Stimulated activated CD8-positive, alpha-beta memory T cell treated with anti-CD3 and anti-CD28 coated beads, Interleukin-7, amount 100 ng/mL, for 24 hours (primary cell): ENCODE results near the gene TXNDC2.

Source experiments
- DNase-seq: peaks from one replicate; pipeline ENCODE4 v3.0.0-alpha.2; 2020; ENCODE audit warnings: low read depth

TXNDC2 gene

GRCh38 chr18:9860682-9861081 is 25.1 kb upstream of the TXNDC2 start:
- no peak for DNase-seq

DNA sequence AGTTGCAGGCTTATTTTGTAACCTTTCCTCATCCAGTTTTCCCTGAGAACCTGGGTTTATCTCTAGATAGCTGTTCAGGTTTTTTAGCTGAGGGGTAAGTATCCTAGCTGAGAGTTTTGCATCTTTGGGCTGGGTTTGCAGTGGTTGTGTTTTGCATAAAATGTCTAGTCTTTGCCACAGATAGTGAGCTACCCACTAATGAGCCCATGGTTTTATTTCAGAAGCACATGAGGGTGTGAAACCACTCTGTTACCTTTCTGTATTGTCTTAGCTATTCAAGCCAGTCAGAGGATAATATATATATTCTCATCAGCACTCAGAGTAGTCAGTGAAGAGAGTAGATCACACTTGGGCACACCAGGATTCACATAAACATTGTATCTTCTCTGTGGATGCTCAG is 24.6 kb upstream of the TXNDC2 start:
- no peak for DNase-seq

DNA sequence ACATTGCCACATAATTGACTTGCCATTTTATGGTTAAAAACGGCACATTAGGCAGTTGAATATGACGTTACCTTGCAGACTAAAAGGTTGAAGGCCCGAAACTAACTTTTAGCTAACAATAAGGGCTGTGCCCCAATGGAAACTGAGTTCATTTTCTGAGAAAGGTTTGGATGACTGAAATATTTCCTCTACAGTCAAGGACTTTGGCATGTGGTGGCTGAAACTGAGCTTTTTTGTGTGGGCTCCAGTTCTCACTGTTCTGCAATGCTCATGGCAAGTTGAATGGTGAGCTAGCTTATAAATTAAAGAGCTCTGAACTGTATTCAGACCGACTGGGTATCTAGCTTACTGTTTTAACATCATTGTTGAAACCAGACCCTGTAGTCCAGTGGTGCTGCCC is 23.8 kb upstream of the TXNDC2 start:
- no peak for DNase-seq

- no peak for DNase-seq
Measured at GRCh38 chr18:9862686-9863085, 23.1 kb upstream of the TXNDC2 start.

- DNase-seq = no peak
Measured at GRCh38 chr18:9863282-9863681, 22.5 kb upstream of the TXNDC2 start.

GRCh38 chr18:9865764-9866490 is 19.8 kb upstream of the TXNDC2 start:
- no peak for DNase-seq

- DNase-seq = no peak
Measured at GRCh38 chr18:9866627-9867026, 19.1 kb upstream of the TXNDC2 start.

GRCh38 chr18:9867071-9867594 is 18.6 kb upstream of the TXNDC2 start:
- DNase-seq = no peak

DNA sequence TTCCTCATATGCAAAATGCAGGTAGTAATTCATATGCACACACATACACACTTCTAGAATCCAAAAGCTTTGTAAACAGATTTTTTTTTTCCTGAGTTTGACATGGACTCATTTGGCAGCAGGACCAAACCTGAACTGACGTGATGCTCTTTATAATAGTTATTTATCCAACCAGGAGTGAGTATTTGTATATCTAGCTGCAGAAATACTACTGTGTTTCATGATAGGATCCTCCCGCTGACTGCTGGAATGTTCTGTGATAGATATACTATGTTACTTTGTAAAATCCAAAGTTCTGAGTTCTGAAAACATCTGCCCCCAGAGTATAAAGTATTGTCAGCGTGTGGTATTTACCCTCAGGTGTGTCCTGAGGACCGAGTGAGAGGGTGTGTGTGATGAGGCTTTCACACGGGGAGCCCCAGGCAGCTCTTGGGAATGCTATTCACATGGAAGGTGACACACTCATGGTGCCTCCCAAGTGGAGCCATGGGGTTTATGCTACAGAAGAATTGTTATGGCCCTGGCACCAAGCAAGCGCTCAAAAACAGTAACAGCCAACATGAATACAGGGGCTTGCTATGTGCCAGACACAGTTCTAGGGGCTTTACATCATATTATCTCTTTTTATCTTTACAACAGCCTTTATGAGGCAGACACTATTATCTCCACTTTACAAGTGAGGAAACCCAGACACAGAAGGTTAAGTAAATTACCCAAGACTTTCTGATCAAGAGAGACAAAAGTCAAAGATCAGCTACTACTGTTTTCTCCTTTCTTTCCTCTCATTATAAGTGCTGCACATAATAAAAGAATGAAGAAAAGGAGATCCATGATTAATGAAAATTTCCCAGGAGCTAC is 16.7 kb upstream of the TXNDC2 start:
- DNase-seq = no peak

- no peak for DNase-seq
Measured at GRCh38 chr18:9869715-9870430, 15.9 kb upstream of the TXNDC2 start.

DNA sequence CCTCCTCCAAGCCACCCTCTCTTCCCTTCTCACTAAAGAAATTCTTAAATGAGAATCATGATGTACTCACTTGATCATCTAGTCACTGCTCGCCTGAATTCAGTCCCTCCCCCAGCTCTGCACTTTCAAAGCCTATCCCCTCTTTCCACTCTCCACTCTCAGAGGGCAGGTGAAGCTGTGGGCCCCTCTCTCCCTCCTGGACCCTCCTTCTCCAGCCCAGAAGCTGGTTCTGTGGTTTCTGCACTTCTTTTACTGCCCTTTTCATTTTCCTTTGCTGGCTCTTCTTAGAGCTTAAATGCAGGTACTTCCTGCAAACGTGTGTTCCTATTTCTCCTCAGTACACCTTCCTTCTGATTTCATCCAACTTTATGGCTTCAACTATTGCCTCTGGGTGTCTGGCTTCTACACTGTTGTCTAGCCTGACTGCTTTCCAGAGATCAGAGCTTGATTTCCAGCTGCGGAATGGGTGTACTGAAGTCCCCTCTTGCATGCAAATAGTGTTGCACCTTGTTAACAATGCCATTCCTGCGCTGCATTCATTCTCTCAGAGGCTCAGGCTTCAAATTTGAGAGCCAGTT is 15.3 kb upstream of the TXNDC2 start:
- no peak for DNase-seq

DNA sequence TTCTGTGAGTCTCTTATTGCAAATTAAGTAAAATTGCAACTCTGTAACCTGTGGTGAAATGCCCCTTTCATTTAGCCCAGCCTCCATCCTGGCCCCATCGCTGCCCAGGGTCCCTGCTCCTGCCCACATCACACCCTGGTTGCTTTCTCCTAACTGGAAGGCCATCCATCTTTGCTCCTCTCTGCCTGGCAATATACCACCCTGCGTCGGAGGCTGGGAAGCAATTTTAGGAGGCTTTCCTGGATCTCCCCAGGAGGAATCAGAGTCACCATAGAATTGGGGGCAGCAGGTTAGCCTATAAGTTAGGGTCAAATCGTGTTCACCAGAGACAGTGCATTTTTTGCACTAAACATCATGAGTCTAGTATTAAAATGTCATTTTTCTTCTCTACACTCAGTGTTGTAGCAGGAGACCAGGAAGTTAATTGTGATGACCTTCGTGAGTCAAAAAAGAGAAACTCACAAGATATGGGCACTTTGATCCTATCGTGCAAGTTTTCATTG is 14.5 kb upstream of the TXNDC2 start:
- DNase-seq = no peak

DNA sequence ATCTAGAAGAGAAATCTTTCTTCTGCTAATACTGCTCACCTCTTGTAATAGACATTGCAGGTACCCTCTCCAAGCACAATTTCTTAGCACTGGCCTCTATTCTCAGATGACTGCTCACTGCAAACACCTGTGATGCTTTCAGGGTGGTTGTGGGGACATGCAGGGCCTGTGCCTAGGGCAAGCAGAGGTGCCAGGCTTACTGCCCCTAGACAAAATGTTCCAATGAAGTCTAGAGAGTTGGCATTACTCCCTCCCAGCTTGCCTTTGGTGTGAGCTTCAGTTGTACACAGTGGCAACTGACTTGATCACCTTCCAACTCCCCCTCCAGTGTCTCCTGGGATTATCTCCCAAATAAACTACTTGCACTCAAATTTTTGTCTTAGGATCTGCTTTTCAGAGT is 12.9 kb upstream of the TXNDC2 start:
- no peak for DNase-seq

GRCh38 chr18:9874728-9875127 is 11.0 kb upstream of the TXNDC2 start:
- no peak for DNase-seq

GRCh38 chr18:9876212-9876866 is 9.4 kb upstream of the TXNDC2 start:
- DNase-seq = no peak

GRCh38 chr18:9876867-9877654 is 8.7 kb upstream of the TXNDC2 start:
- DNase-seq = no peak

DNA sequence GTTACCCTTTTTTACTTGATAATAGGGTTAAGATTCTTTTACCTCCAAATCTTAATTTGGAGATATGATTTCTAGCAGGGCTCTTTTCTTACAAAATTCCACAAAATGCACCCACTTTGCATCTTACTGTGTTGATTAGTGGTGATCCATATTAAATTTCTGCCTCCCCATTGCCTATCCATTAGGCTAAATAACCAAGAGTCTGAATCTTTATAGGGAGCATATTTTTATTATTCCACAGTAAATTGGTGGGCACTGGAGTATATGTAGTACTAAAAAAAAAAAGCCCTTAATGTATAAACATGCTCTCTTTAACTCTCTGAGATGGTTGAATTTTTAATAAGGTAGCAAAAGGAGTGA is 8.1 kb upstream of the TXNDC2 start:
- no peak for DNase-seq

GRCh38 chr18:9878095-9878494 is 7.7 kb upstream of the TXNDC2 start:
- DNase-seq = no peak

- no peak for DNase-seq
Measured at GRCh38 chr18:9878783-9879242, 7.0 kb upstream of the TXNDC2 start.

- DNase-seq = no peak
Measured at GRCh38 chr18:9884090-9884489, 1.7 kb upstream of the TXNDC2 start.
